HL-60 (cell line): ENCODE data around the gene COMMD8.

Source experiments
- CTCF ChIP-seq: IDR thresholded peaks from one replicate; pipeline ENCODE4 v1.5.1; 2011; ENCODE audit warnings: low read length, control low read depth, inconsistent platforms; ENCODE audit not compliant: insufficient read depth
- GABPA ChIP-seq: IDR thresholded peaks from 2 replicates; pipeline ENCODE4 v1.6.1; 2012; ENCODE audit warnings: low read depth
- POLR2AphosphoS5 ChIP-seq: IDR thresholded peaks from 2 replicates; pipeline ENCODE4 v1.6.1; 2012; ENCODE audit warnings: low read depth
- REST ChIP-seq: IDR thresholded peaks from 2 replicates; pipeline ENCODE4 v1.6.1; 2012; ENCODE audit warnings: low read depth; ENCODE audit not compliant: insufficient replicate concordance

GRCh38 chr4:47510506-47511143 is 47.1 kb upstream of the COMMD8 start:
- TF ChIP-seq CTCF: peak; percentile 4
- no peak for TF ChIP-seq POLR2AphosphoS5
- no peak for TF ChIP-seq REST
- no peak for TF ChIP-seq GABPA
